Lung (tissue), 12 donors: ENCODE measurements around the gene KLRD1. TPM values are rescaled to one million over a fixed set of nuclear protein-coding genes. Genes with fewer than 3 reads are reported as not detected.

Experiments used
- ATAC-seq: fragments of 200-7000 bp; cut with Tn5 transposase; one replicate; pipeline ENCODE4 v1.9.1; 2020; ENCODE audit warnings: moderate number of reproducible peaks; ENCODE audit not compliant: insufficient read depth, low FRiP score
- DNase-seq, 3 donors: peaks; one replicate each; pipeline ENCODE4 v3.0.0-alpha.2; 2013 to 2017
- H3K27ac ChIP-seq, 2 donors: one replicate each; pipeline ENCODE4 v1.5.1; 2013; ENCODE audit warnings: mild to moderate bottlenecking in 2 of 2, moderate library complexity in 2 of 2, control low read depth in 1 of 2, inconsistent platforms in 1 of 2, low read depth in 1 of 2, low read length in 1 of 2
- H3K27me3 ChIP-seq, 3 donors: one replicate each; pipeline ENCODE4 v1.5.1; 2013; ENCODE audit warnings: low read length in 2 of 3; ENCODE audit not compliant: control insufficient read depth in 3 of 3, insufficient read depth in 3 of 3
- H3K36me3 ChIP-seq, 4 donors: one replicate each; pipeline ENCODE4 v1.5.1; 2013; ENCODE audit warnings: low read length in 4 of 4, mild to moderate bottlenecking in 1 of 4, moderate library complexity in 1 of 4; ENCODE audit not compliant: control insufficient read depth in 4 of 4, insufficient read depth in 4 of 4
- H3K4me1 ChIP-seq, 5 donors: one replicate each; pipeline ENCODE4 v1.5.1; 2013; ENCODE audit warnings: low read length in 5 of 5, mild to moderate bottlenecking in 2 of 5, moderate library complexity in 1 of 5; ENCODE audit not compliant: control insufficient read depth in 5 of 5, insufficient read depth in 5 of 5
- H3K4me3 ChIP-seq: one replicate; pipeline ENCODE4 v1.5.1; 2013; ENCODE audit warnings: mild to moderate bottlenecking, control low read depth, moderate library complexity
- H3K9ac ChIP-seq, 2 donors: one replicate each; pipeline ENCODE4 v1.5.1; 2013; ENCODE audit warnings: low read length in 2 of 2, control low read depth in 1 of 2; ENCODE audit not compliant: insufficient read depth in 1 of 2
- H3K9me3 ChIP-seq, 4 donors: one replicate each; pipeline ENCODE4 v1.5.1; 2013; ENCODE audit warnings: low read length in 3 of 4, mild to moderate bottlenecking in 1 of 4, moderate library complexity in 1 of 4; ENCODE audit not compliant: control insufficient read depth in 4 of 4, insufficient read depth in 3 of 4
- CTCF ChIP-seq: IDR thresholded peaks from 2 replicates; pipeline ENCODE4 v1.5.1; 2012; ENCODE audit warnings: mild to moderate bottlenecking; ENCODE audit errors: control extremely low read depth, extremely low read depth
- WGBS, 2 donors: extraction: QIAGEN DNeasy Blood & Tissue Kit; methylation state at CpG; one replicate each; pipeline ENCODE4 v1.1.7; 2013; 5-methylcytosine and 5-hydroxymethylcytosine counted together
- polyA plus RNA-seq, 2 donors: library from polyadenylated mRNA; stranded (reverse); fragments of 200-250 nt; gene quantifications; one replicate each; pipeline ENCODE4 v1.2.1, GENCODE V29; 2013
- total RNA-seq, 2 donors: library from RNA; depleted of rRNA in 1 of 2; stranded (reverse); fragments of >200 nt in 1 of 2; gene quantifications; one replicate each; pipeline ENCODE4 v1.2.1, GENCODE V29; 2014 to 2021
- donor health status: control.
- donor health status: control.
- donor health status: Bipolar disorder and iron deficiency.
- donor health status: healthy.
- donor health status: DM: yes; HTN: yes; CAD: no.

The KLRD1 gene
- total and polyA plus RNA-seq, 4 donors: 1.1 to 5.2 (median 3.7) TPM

GRCh38 chr12:10293570-10294227, 14.0 kb upstream of the KLRD1 start:
- Histone ChIP-seq H3K36me3 (no peaks in the 10 kb centered on the region), H3K4me1 (no peaks in the 10 kb centered on the region), H3K9me3 (no peaks in the 10 kb centered on the region), H3K9ac (no peak overlapping the region), H3K4me3 (no peak overlapping the region), H3K27ac (no peak overlapping the region), H3K27me3 (no peaks in the 10 kb centered on the region)
- WGBS, 2 donors: 71 to 82% methylated on average over 3 of the region's 3 CpGs
- no peak for DNase-seq
- TF ChIP-seq CTCF: no peak
- ATAC-seq: no peak

GRCh38 chr12:10301103-10301502, 6.6 kb upstream of the KLRD1 start:
- no peaks in the 10 kb centered on the region for H3K36me3 ChIP-seq
- no peak for TF ChIP-seq CTCF
- ATAC-seq (no peak), DNase-seq (no peak)
- WGBS, 2 donors: 72 to 77% methylated on average over 1 of the region's 1 CpG
- no peaks in the 10 kb centered on the region for H3K4me1 ChIP-seq
- no peaks in the 10 kb centered on the region for H3K27me3 ChIP-seq
- H3K9ac ChIP-seq: no peak overlapping the region
- H3K4me3 ChIP-seq: no peak overlapping the region
- no peaks in the 10 kb centered on the region for H3K9me3 ChIP-seq
- no peak overlapping the region for H3K27ac ChIP-seq

- 76 to 92% methylated on average over 3 of the region's 3 CpGs for WGBS, 2 donors
- ATAC-seq: no peak
- H3K27ac ChIP-seq: no peak overlapping the region
- no peaks in the 10 kb centered on the region for H3K36me3 ChIP-seq
- H3K4me3 ChIP-seq: no peak overlapping the region
- H3K9ac ChIP-seq: no peak overlapping the region
- H3K27me3 ChIP-seq: no peaks in the 10 kb centered on the region
- peak in 1 of 3 donors; percentile 1 for DNase-seq
- H3K4me1 ChIP-seq: no peaks in the 10 kb centered on the region
- no peak for TF ChIP-seq CTCF
- no peaks in the 10 kb centered on the region for H3K9me3 ChIP-seq
These were observed 3.5 kb upstream of the KLRD1 start for GRCh38 chr12:10304161-10304574.

GRCh38 chr12:10305411-10305810, 2.3 kb upstream of the KLRD1 start:
- WGBS, 2 donors: 91 to 94% methylated on average over 5 of the region's 5 CpGs
- no peak overlapping the region for H3K27ac ChIP-seq
- no peak overlapping the region for H3K4me3 ChIP-seq
- ATAC-seq: no peak
- no peaks in the 10 kb centered on the region for H3K36me3 ChIP-seq
- H3K9me3 ChIP-seq: no peaks in the 10 kb centered on the region
- H3K4me1 ChIP-seq: no peaks in the 10 kb centered on the region
- no peaks in the 10 kb centered on the region for H3K27me3 ChIP-seq
- H3K9ac ChIP-seq: no peak overlapping the region
- no peak for TF ChIP-seq CTCF
- DNase-seq: no peak
